Ovary (tissue), 9 donors: ENCODE results near the gene ERVK3-1. TPM values are rescaled to one million over a fixed set of nuclear protein-coding genes. Genes with fewer than 3 reads are reported as not detected.

Experiments used
- DNase-seq, 5 donors: peaks; one replicate each; pipeline ENCODE4 v3.0.0-alpha.2; 2019 to 2020
- H3K27ac ChIP-seq, 2 donors: fragments of 200-600 bp; one replicate each; pipeline versions ENCODE4 v1.5.1 to v1.8.0; 2019 to 2022
- H3K27me3 ChIP-seq: fragments of 200-600 bp; one replicate; pipeline ENCODE4 v1.8.0; 2022
- H3K36me3 ChIP-seq: fragments of 200-600 bp; sonication (generic); one replicate; pipeline ENCODE4 v1.5.1; 2019
- H3K4me1 ChIP-seq: one replicate; pipeline ENCODE4 v1.8.1; 2013; ENCODE audit warnings: mild to moderate bottlenecking, moderate library complexity; ENCODE audit not compliant: insufficient read depth
- H3K4me3 ChIP-seq: fragments of 200-600 bp; sonication (generic); one replicate; pipeline ENCODE4 v1.5.1; 2017
- H3K9me3 ChIP-seq, 2 donors: fragments of 200-600 bp in 1 of 2; sonication (generic) in 1 of 2; one replicate each; pipeline versions ENCODE4 v1.5.1 to v1.8.1; 2013 to 2019; ENCODE audit warnings: mild to moderate bottlenecking in 1 of 2, moderate library complexity in 1 of 2
- EP300 ChIP-seq: sonication (generic); formaldehyde crosslinking; IDR thresholded peaks from one replicate; pipeline ENCODE4 v1.6.1; 2017; ENCODE audit warnings: antibody characterized with exemption
- POLR2A ChIP-seq: fragments of 450-650 bp; IDR thresholded peaks from one replicate; pipeline ENCODE4 v1.6.1; 2017; ENCODE audit warnings: antibody characterized with exemption, mild to moderate bottlenecking, moderate library complexity
- WGBS, 3 donors: extraction: QIAGEN DNeasy Blood & Tissue Kit in 1 of 3; methylation state at CpG; one replicate each; pipeline versions ENCODE4 v1.1.5 to v1.1.7; 2013 to 2017; 5-methylcytosine and 5-hydroxymethylcytosine counted together
- intact Hi-C, 4 donors: fragments of 100-400 bp; cut with DNase I; formaldehyde crosslinking; loops; one replicate each; pipeline versions ENCODE4 v1.11.0 to v1.15.1; 2022 to 2023
- polyA plus RNA-seq, 2 donors: library from polyadenylated mRNA; stranded (reverse); fragments of 200-250 nt in 1 of 2; fragments of 350-450 nt in 1 of 2; fragmentation: Illumina TruSeq in 1 of 2; extraction: RNeasy Lipid Tissue Mini Kit (QIAGEN cat#74804) in 1 of 2; gene quantifications; one replicate each; pipeline ENCODE4 v1.2.3, GENCODE V29; 2013 to 2014
- total RNA-seq, 7 donors: library from RNA; depleted of rRNA in 2 of 7; stranded (reverse); fragments of >200 nt in 2 of 7; fragmentation: NEBNext Ultra II Directional in 3 of 7; extraction: Animal tissue kit (Norgen Biotek cat#: 25700) in 3 of 7; gene quantifications; one replicate each; pipeline versions ENCODE4 v1.1.0 to v1.2.4, GENCODE V29; 2016 to 2023
- TF ChIP-seq, protein P1 (sequence below), 3 donors: fragments of 450-650 bp in 2 of 3; fragments of 200-600 bp in 1 of 3; IDR thresholded peaks; one replicate each; pipeline versions ENCODE4 v1.5.1 to v1.8.0; 2016 to 2022; ENCODE audit warnings: antibody characterized with exemption in 3 of 3, mild to moderate bottlenecking in 1 of 3
- donor health status: DM: no; HTN: no; CAD: no; lungs with moderate emphysema.
- donor health status: DM: no; HTN: no; CAD: no.
- donor health status: Bipolar disorder and iron deficiency.
- donor health status: DM: yes; HTN: yes; CAD: no.
- donor health status: DM: no; HTN: no; CAD: no.
- donor health status: DM: yes; HTN: yes; CAD: no.

ERVK3-1 gene
- total and polyA plus RNA-seq, 9 donors, result 26.9 to 52.5 (median 29.9) TPM

DNA sequence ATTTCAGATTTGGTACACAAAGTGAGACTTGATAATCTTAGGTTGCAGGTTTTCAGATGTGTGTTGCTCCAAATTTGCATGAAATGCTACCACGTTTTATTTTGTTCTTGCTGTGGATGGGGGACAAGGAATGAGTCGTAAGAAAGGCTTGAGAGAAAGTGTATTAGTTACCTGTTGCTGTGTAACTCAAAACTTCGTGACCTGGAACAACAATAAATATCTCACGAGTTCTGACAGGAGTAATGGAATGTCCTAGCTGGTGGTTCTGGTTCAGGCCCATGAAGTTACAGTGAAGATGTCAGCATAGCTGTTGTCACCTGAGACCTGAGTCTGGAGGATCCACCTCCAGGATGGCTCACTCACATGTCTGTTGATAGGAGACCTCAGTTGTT is 25.3 kb upstream of the ERVK3-1 start:
- H3K9me3 ChIP-seq, result peaks cover 0 to 9% of the 10 kb centered on the region in 2 donors
- WGBS, 3 donors, result 73 to 83% (median 79%) methylated on average over 4 of the region's 4 CpGs
- no peaks in the 10 kb centered on the region for H3K36me3 ChIP-seq
- peak overlapping the region; percentile 76 for H3K4me3 ChIP-seq
- TF ChIP-seq POLR2A (no peak), EP300 (no peak)
- TF ChIP-seq, protein P1, sequence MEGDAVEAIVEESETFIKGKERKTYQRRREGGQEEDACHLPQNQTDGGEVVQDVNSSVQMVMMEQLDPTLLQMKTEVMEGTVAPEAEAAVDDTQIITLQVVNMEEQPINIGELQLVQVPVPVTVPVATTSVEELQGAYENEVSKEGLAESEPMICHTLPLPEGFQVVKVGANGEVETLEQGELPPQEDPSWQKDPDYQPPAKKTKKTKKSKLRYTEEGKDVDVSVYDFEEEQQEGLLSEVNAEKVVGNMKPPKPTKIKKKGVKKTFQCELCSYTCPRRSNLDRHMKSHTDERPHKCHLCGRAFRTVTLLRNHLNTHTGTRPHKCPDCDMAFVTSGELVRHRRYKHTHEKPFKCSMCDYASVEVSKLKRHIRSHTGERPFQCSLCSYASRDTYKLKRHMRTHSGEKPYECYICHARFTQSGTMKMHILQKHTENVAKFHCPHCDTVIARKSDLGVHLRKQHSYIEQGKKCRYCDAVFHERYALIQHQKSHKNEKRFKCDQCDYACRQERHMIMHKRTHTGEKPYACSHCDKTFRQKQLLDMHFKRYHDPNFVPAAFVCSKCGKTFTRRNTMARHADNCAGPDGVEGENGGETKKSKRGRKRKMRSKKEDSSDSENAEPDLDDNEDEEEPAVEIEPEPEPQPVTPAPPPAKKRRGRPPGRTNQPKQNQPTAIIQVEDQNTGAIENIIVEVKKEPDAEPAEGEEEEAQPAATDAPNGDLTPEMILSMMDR (IDR thresholded peaks at IDR 0.05), result no peak
- intact Hi-C loops, result loop anchor here in 1 of 4 donors (10.0 kb wide), 1 partner anchor 95 kb away; the partner anchor contains the start of gene ZNF274
- H3K27me3 ChIP-seq, result no peaks in the 10 kb centered on the region
- DNase-seq, result no peak
- no peaks in the 10 kb centered on the region for H3K4me1 ChIP-seq
- H3K27ac ChIP-seq, result no peak overlapping the region

GRCh38 chr19:58284199-58284598 is 21.0 kb upstream of the ERVK3-1 start:
- Histone ChIP-seq H3K4me1 (no peaks in the 10 kb centered on the region), H3K4me3 (no peak overlapping the region), H3K36me3 (no peaks in the 10 kb centered on the region), H3K9me3 (peaks cover 0 to 7% of the 10 kb centered on the region in 2 donors), H3K27me3 (no peaks in the 10 kb centered on the region), H3K27ac (no peak overlapping the region)
- DNase-seq, result no peak
- TF ChIP-seq, protein P1 (IDR thresholded peaks at IDR 0.05), result no peak
- no peak for TF ChIP-seq POLR2A
- no peak for TF ChIP-seq EP300
- intact Hi-C loops, result no loop called here
- 93 to 95% (median 95%) methylated on average over 7 of the region's 7 CpGs for WGBS, 3 donors

DNA sequence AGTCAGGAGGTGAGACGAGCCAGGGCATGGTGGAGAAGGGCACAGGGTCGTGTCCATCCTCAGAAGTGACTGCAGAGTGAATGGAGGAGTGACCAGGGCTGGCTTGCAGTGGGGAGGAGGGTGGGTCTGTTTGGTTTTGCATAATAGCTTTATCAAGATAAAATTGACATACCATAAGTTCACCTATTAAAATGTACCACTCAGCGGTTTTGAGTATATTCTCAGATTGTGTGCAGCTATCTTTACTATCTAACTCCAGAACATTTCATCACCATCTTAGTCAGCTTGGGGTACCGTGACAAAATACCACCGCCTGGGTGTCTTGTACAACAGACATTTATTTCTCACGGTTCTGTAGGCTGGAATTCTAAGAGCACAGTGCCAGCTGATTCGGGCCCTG is 13.2 kb upstream of the ERVK3-1 start:
- no peaks in the 10 kb centered on the region for H3K36me3 ChIP-seq
- TF ChIP-seq EP300, result no peak
- TF ChIP-seq POLR2A, result no peak
- TF ChIP-seq, protein P1 (IDR thresholded peaks at IDR 0.05), result no peak
- no peak for DNase-seq
- H3K27me3 ChIP-seq, result no peaks in the 10 kb centered on the region
- 92 to 96% (median 95%) methylated on average over 7 of the region's 7 CpGs for WGBS, 3 donors
- no peak overlapping the region for H3K4me3 ChIP-seq
- no peak overlapping the region for H3K27ac ChIP-seq
- peaks cover 2 to 17% of the 10 kb centered on the region in 2 donors for H3K9me3 ChIP-seq
- H3K4me1 ChIP-seq, result no peaks in the 10 kb centered on the region
- intact Hi-C loops, result no loop called here

- Histone ChIP-seq H3K9me3 (peaks cover 2 to 9% of the 10 kb centered on the region in 2 donors), H3K4me1 (no peaks in the 10 kb centered on the region), H3K27ac (no peak overlapping the region), H3K36me3 (no peaks in the 10 kb centered on the region), H3K4me3 (no peak overlapping the region), H3K27me3 (no peaks in the 10 kb centered on the region)
- WGBS, 3 donors, result 96 to 97% (median 96%) methylated on average over 22 of the region's 22 CpGs
- TF ChIP-seq POLR2A (no peak), EP300 (no peak)
- TF ChIP-seq, protein P1 (IDR thresholded peaks at IDR 0.05), result no peak
- intact Hi-C loops, result no loop called here
- DNase-seq, result no peak
Observed at GRCh38 chr19:58294743-58295374, 10.3 kb upstream of the ERVK3-1 start.
